Pulmonary artery endothelial cell (primary cell): ENCODE results near the gene MCF2L. TPM values are rescaled to one million over a fixed set of nuclear protein-coding genes. Genes with fewer than 3 reads are reported as not detected.

Source experiments
- DNase-seq: peaks from one replicate; pipeline ENCODE4 v3.0.0-alpha.2; 2011; ENCODE audit warnings: low read depth, low spot score
- total RNA-seq: library from RNA; depleted of rRNA; stranded (reverse); fragments of >200 nt; gene quantifications from 2 replicates; pipeline ENCODE4 v1.2.3, GENCODE V29; 2014

The MCF2L gene
- total RNA-seq, 1 donor from 2014 or later = under 0.01 TPM

GRCh38 chr13:112963641-112964040, 5.4 kb upstream of the MCF2L start:
- no peak for DNase-seq

- no peak for DNase-seq
Observed at GRCh38 chr13:112964971-112965492, 4.0 kb upstream of the MCF2L start.

GRCh38 chr13:112965573-112966115, 3.4 kb upstream of the MCF2L start:
- DNase-seq = no peak

GRCh38 chr13:112966776-112967175, 2.2 kb upstream of the MCF2L start:
- DNase-seq = no peak

GRCh38 chr13:112967686-112968379, 1.2 kb upstream of the MCF2L start:
- DNase-seq = no peak

- no peak for DNase-seq
Observed at GRCh38 chr13:112968380-112968909, 569 bp upstream of the MCF2L start.

GRCh38 chr13:112969692-112970338, 801 bp downstream of the MCF2L start:
- DNase-seq = no peak

GRCh38 chr13:112970552-112971287, 1.7 kb downstream of the MCF2L start:
- no peak for DNase-seq

GRCh38 chr13:112971288-112971643, 2.3 kb downstream of the MCF2L start:
- no peak for DNase-seq

GRCh38 chr13:112972258-112972657, 3.2 kb downstream of the MCF2L start:
- no peak for DNase-seq

- DNase-seq = no peak
Observed at GRCh38 chr13:112972867-112973576, 4.0 kb downstream of the MCF2L start.

GRCh38 chr13:112973577-112973951, 4.5 kb downstream of the MCF2L start:
- no peak for DNase-seq

GRCh38 chr13:112974125-112974524, 5.1 kb downstream of the MCF2L start:
- DNase-seq = no peak

GRCh38 chr13:112974671-112975070, 5.7 kb downstream of the MCF2L start:
- DNase-seq = no peak

GRCh38 chr13:112975401-112975939, 6.5 kb downstream of the MCF2L start:
- DNase-seq = no peak

GRCh38 chr13:112976526-112976925, 7.5 kb downstream of the MCF2L start:
- DNase-seq = no peak

- DNase-seq = no peak
Observed at GRCh38 chr13:112977091-112977490, 8.1 kb downstream of the MCF2L start.

- no peak for DNase-seq
Observed at GRCh38 chr13:112977525-112977924, 8.5 kb downstream of the MCF2L start.

- DNase-seq = no peak
Observed at GRCh38 chr13:112978561-112979405, 9.8 kb downstream of the MCF2L start.

- no peak for DNase-seq
Observed at GRCh38 chr13:112979406-112979902, 10.4 kb downstream of the MCF2L start.
